GM19455 (cell line): ENCODE measurements around the gene TXK.
"Not testable (repeated sequence)": the region's sequence is repeated elsewhere in the genome, so short reads cannot be mapped to it uniquely, and the experiment has no call there.

ENCODE experiments used
- ATAC-seq: cut with Tn5 transposase; IDR thresholded peaks from one replicate; pipeline ENCODE4 v1.9.1; 2021; ENCODE audit not compliant: unreplicated experiment

The TXK gene

GRCh38 chr4:48134081-48134480, at the start of gene TXK:
TXK (minus strand) TSS chr4:48134250; CDS start chr4:48134170, 80 bp downstream.
- ATAC-seq, result no peak

- no peak for ATAC-seq
Observed at GRCh38 chr4:48180234-48180633, 46.2 kb upstream of the TXK start.

GRCh38 chr4:48178931-48179330, 44.9 kb upstream of the TXK start:
- ATAC-seq, result no peak

DNA sequence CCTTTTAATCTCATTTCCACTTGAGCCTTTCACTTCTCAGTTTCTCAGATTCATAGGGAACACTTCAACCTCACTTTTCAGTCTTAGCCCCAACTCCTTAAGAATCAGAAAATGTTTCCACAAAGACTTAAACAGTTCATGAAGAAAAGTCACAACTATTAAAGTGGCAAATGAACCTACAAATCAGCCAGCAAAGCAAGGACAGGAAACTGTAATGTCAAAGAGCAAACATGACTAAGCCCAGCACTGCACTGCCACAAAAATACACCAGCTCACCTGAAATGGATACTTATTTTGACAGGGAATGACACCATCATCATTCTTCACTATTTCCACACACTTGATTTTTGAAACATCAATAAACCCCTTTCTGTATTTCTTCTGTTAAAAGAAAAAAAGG, 41.8 kb upstream of the TXK start:
- ATAC-seq, result no peak

DNA sequence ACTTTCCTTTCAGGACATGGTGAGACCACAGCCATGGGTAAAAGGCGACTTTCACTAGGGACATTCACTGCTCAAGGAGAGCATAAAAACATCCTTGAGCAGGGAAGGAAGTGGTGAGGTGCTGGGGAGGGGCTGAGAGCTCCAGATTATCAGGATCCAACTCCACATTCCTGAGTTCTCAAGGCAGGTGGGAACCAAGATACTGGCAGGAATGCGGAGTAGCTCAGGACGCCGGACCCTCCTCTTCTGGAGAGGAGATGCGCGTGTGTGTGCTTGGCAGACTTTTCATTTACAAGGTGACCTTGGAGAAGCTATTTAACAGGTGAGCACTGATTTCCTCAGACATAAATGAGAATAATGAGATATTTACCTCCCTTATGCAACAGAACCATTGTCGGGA, 41.3 kb upstream of the TXK start:
- ATAC-seq, result no peak

DNA sequence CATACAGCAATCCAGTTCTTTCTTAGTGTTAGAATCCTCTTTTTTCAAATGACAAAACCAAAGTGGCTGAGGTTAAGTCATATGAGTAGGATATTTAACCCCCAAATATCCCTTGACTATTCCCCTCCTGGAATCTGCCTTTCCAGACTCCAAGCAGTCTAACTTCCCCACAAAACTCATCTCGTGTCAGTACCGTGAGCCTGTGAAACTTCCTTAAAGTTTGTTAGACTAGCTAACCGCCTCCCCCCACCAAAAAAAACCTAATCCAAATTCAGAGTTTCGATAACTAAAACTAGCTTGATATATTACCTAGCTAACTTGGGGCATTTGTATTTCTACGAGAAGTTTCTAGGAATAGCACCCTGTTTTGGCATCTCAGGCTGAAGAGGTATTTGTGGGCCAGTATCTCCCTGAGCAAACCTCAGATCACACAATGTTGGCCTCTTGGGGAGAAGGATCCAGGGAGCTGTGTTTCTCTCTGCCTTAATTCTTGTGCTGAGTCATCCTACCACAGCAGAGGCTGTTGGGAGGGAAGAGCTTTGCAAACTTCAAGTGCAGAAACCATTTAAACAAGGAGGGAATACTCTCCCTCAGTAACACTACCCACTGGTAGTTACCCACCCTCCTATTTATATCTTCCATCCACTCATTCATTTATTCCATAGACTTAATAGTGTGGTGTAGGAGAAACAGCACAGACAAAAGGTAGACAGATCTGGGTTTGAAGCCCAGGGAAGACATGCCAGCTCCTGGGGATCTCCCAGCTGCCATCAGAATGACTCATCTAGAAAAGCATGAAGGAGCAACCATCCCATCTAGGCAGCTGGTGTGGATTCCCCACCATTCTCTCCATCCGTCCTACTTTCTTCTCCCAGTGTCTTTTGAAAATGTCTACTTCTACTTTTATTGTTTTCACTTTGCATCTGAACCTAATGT, 39.3 kb upstream of the TXK start:
- peak; percentile 59 for ATAC-seq

- no peak for ATAC-seq
Observed at GRCh38 chr4:48172651-48173050, 38.6 kb upstream of the TXK start.

- ATAC-seq, result no peak
Observed at GRCh38 chr4:48169636-48170035, 35.6 kb upstream of the TXK start.

DNA sequence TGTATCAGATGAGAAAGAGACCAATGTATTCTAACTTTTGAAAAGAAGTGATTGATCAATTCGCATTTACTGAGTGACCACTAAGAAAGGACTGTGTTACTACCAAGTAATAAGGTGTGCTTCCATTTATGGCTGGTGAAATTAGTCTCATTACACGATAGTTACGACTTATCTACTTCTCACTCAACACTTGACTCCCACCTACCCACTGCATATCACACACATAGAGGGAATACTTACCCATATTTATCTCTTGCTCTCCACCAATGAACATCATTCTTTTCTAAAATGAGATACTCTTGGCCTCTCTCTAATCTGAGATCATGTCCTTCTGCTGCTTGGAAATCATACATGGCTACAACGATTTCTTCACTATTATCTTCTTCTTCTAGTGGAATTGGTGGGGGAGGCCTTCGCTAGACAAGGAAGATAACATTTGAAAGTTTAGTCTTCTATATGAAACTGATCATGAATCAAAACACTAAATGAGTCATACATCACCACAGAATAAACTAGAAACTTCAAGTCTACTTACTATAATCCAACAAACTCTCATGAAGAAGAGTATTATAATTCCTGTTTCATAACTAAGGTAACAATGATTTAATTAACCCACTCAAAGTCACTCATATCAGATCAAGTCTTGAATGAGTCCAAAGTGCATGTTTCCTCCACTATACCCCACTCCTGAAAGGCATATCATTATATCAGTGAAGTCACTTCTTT, 33.7 kb upstream of the TXK start:
- ATAC-seq, result no peak

DNA sequence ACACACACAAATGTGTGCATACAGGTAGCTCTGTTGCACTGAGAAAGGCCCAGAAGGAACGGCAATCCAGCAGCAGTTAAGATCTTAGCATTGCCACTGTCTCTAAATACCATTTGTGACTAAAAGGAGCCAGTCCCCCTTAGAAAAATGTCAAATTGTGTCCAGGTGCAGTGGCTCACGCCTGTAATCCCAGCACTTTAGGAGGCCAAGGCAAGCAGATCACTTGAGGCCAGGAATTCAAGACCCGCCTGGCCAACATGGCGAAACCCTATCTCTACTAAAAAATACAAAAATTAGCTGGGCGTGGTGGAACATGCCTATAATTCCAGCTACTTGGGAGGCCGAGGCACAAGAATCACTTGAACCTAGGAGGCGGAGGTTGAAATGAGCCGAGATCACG, 30.5 kb upstream of the TXK start:
- ATAC-seq, result not testable (repeated sequence)

- no peak for ATAC-seq
Observed at GRCh38 chr4:48163746-48164145, 29.7 kb upstream of the TXK start.

- no peak for ATAC-seq
Observed at GRCh38 chr4:48162162-48162561, 28.1 kb upstream of the TXK start.

DNA sequence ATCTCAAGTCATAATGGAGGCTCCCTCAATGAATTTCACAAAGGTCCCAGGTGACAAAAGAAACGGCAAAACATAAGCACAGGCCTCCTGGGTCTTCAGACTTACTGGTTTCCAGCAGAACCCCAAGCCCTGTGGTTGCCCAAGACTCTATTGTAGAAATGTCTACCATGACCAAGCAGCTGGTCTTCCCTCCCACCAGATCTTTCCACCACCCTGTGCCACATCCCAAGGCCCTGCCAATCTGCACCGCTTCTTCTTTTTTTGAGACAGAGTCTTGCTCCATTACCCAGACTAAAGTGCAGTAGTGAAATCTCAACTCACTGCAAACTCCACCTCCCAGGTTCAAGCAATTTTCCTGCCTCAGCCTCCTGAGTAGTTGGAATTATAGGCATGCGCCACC, 23.2 kb upstream of the TXK start:
- no peak for ATAC-seq

DNA sequence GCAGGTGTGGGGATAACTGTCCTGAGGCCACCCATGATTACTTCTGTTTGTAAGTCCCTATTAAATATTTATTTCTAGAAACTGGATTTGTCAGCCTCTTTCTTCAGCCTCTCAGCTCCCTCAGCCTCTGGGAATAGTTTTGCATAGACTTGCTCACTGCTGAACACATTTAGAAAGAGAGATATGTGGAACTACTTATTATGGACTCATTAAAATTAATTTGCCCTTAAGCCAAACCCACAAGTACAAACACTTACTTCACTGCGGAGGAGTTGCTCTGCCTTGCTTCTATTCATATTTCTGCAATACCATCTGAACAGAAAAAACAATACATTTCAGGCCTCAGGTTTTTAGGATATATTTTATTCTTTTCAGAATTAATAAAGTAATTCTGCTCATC, 22.4 kb upstream of the TXK start:
- no peak for ATAC-seq

DNA sequence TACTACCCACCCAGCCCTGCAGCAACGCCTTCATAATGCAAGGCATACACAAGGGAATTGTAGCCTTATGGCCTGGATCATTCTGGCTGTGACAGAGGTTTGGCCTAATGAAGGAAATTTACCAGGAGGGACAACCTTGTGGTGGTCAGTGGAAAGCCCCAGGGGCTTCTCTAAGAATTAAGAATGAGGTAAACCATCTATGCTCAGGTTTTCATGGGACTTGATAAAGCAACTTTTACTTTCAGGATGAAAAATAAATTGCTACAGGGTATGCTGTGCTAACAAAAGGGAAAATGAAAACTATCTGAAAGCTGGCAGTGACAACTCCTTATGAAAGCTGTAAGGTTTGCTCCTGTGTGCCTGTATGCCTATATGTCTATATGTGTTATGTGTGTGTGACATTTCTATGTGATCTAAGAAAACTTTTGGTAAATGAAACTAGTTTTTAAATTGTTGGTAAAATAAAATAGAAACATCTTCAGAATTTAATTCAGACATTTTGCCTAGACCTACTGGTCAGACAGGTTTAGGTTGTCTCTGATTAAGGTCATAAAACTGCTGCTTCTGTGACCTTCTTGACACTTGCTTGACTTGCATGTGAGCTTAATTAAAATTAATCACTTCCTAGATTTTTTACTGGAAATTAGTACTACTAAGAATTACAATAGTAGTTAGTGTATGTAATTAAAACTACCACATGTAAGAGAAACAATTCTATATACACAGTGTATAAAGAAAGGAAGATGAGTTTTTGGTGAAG, 19.9 kb upstream of the TXK start:
- no peak for ATAC-seq

DNA sequence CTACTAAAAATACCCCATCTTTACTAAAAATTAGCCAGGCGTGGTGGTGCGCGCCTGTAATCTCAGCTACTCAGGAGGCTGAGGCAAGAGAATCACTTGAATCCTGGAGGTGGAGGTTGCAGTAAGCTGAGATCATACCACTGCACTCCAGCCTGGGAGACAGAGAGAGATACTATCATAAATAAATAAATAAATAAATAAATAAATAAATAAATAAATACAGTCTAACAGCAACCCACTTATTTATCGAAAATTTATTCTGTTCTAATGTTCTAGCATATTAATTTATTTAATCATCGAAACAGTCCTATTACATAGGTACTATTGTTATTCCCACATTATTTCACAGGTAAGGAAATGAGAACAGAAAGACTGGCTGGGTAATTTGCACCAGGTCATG, 18.2 kb upstream of the TXK start:
- ATAC-seq, result no peak

DNA sequence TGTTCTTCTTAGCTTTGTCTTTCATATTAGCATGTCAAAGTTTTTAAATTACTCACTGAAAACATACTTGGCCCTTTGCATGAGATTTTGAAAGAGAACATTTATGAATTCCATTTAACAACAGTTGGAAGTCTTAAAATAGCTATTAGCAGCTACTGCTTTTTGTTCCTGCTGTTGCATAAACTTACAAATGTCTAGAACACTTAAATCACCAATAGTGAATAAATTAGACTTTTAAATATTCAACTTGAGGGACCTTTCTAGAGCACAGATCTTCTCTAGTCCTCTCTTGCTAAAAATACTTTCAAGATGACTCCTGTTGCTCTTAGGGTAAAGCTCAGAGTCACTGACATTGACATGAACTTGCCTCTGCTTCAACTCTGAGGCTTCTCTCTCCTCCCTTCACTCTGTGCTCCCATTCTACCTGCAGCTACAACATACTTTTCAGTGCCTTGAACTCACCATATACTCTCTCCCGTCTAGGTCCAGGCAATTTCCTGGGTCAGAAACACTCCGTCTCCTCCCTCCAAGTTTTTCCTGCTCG, 15.8 kb upstream of the TXK start:
- no peak for ATAC-seq

DNA sequence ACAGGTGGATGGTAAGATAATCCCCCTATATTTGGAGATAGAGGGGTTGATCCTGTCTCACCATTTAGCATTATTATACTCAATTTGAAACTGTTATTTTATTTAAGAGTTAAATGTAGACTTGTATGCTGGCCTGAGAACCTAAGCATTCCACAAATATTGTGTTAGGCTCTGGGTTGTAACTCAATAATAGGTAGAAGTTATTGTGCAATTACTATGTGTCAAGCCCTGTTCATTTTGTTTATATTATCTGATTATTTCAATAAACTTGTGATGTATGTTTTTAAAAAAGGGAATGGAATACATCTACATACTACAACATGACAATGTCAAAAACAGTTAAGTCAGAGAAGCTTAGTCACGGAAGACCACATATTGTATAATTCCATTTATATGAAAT, 13.6 kb upstream of the TXK start:
- ATAC-seq, result no peak

DNA sequence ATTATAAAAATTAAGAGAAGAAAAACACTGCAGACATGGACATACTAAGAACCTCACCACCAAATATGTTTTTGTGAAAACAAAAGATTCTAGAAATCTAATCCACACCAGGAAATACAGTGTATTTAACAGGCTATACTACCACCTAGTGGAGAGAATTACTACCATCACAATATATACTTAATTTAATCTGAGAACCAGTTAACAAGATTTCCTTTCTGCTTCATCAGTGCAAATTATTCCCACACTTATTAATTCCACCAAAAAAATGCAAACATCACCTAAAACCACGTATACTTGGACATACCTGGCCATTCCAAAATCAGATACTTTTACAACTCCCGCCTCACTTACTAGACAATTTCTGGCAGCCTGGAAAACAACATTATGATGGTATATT, 7.0 kb upstream of the TXK start:
- ATAC-seq, result no peak

DNA sequence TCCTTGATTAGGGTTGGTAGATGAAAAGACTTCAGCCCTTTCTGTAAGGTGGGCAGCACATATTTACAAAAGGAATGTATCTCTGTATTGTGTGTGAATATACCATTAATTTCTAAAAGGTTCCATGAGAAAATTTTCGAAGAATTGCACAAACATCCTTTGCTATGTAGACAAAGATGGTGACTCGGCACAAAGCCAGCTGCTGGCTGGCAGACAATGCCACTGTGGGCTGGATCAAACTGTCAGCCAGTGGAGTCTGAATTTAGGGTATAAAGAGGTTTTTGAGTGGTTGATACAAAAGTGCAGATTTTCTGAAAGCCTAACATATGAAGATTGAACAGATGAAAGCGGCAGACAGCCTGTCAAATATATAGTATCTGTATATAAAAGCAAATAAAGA, 5.6 kb upstream of the TXK start:
- no peak for ATAC-seq

DNA sequence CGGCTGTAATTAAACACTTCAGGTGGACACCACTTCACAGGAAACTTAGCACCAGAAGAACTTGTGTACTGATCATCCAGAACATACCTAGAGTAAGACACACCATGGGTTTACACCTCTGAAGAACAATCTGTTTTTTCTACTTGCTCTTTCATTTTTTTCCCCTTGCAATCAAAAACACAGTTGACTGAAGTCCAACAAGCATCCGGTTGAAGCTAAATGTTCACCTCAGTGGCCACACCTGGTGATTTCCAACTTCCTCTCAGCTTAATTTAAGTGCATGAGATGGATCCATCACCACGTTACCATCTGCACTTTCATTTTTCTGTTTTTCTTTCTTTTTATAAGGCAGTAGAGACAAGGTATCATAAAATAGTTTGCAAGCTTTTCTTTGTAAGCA, 4.9 kb upstream of the TXK start:
- ATAC-seq, result peak; percentile 74
